Fibroblast of lung (primary cell): Measurements from ENCODE around the gene MNT.

Source experiments
- CTCF ChIP-seq, 2 donors: IDR thresholded peaks in 1 of 2; conservative IDR thresholded peaks in 1 of 2; 1 replicate in 1 of 2; 2 replicates in 1 of 2; pipeline ENCODE4 v1.5.1; 2011 to 2012; ENCODE audit warnings: low read length in 2 of 2, control low read depth in 1 of 2, inconsistent platforms in 1 of 2, low read depth in 1 of 2, mild to moderate bottlenecking in 1 of 2
- EZH2 ChIP-seq: IDR thresholded peaks from 2 replicates; pipeline ENCODE4 v1.5.1; 2012; ENCODE audit warnings: low read length, control low read depth, mild to moderate bottlenecking; ENCODE audit errors: missing control alignments

GRCh38 chr17:2380226-2380922 is 20.5 kb downstream of the MNT start:
- no peak for TF ChIP-seq CTCF (conservative IDR thresholded peaks at IDR 0.05 in 1 of 2, IDR thresholded peaks at IDR 0.05 in 1 of 2; ENCODE audit: low read depth in 1 of 2, low read length in 2 of 2)
- no peak for TF ChIP-seq EZH2
